HG03469 (cell line): ENCODE measurements around the gene PIP5KL1.

Experiments used
- ATAC-seq: cut with Tn5 transposase; IDR thresholded peaks from one replicate; pipeline ENCODE4 v1.9.1; 2021; ENCODE audit warnings: mild to moderate bottlenecking, moderate library complexity, moderate number of reproducible peaks; ENCODE audit not compliant: unreplicated experiment

PIP5KL1 gene

DNA sequence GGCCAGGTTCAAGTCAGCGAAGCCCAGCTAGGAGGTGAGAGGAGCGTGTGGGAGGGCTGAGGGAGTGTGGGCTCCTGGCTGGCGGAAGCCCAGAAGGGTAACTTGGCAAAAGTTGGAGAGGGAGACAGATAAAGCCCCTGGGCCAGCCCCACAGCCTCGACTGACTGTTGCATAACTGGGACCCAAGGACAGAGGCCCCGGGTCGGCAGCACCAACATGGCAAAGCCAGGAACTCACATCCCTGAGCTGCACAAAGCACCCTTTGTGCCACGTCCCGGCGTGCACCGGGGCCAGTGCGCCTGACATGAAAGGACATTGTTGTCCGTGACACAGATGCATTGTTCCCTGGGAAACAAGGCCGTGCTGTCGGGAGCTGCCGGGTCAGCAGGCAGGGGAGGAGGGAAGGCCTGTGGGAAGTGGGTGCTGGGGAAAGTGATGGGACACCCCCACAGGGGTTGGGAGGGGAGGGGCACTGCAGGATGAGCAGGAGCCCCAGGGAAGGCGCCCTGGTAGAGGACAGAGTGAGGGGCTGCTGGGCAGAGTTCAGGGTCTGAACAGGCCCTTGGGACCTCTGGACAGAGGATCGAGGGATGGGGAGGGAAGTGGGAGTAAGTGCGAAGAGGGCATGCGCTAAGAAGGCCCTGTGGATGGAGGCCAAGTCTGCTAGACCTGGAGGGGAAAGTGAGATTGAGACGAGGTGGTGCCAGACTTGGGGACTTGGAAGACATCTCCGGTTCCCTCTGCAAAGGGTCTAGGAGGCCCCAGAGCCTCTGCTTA, 20.1 kb upstream of the PIP5KL1 start:
- ATAC-seq: no peak

DNA sequence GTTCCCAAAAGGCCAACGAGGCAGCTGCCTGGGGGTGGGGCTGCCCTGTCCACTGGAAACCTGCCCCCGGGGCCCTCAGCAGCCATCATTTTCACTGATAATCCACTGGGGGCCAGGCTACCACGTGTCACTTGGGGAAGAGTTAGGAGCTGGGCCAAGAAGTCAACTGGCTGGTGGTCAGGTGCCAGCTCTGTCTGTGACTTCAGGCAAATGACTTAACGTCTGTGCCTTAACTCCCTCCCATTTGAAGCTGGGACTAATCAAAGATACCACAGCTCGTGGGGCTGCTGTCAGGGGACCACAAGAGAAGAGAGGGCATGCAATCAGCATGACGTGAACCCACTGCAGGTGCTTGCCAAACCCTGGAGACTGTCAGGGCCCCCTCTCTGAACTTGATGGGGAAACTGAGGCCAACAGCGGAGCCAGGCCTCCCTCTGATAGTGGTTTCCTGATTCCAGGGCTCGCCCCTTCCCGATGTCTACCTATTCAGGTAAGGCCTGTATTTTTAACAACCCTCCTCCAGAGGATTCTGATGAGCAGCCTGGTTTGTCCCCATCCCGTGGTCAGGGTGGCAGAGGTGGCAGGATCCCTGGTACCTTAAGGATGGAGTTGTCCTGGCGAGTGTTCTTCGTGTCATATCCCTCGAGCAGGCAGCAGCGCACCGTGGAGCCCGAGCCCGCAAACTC, 19.4 kb upstream of the PIP5KL1 start:
- ATAC-seq: no peak

DNA sequence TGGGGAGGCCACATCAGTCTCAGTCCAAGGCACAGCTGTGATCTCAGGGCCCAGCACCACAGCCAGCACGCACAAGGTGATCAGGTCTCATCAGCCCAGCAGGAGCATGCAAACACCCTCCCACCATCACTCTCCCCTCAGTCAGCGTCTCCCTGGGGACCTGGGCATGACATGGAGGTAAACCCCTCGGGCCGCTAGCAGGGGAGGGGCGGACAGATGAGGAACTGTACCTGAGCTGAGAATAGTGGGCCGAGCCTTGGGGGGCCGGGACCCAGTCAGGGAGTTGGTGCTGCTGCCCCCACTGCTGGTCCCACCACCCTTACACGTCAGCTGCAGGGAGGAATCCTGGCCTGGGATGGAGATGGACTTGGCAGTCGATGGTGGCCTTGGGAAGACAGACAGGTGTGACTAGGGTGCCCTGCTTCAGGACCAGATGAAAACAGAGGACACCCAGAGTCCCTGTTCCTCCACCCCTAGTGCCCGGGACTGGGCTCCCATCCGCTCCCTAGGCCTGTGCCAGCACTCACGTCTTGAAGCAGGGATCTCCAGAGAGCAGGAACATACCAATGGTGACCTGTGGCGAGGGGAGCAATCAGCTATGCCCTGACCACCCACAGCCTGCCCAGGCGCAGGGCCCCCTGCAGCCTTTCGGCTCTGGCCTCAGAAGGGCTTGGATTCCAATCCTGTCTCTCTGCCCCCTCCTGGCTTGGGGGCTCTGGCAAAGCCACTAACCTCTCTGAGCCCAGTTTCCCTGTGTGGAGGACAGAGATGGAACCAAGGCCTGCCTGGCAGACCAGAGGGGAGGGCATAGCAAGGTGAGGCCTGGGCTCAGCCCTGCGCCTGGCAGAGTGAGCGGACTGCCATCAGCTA, 17.5 kb upstream of the PIP5KL1 start:
- ATAC-seq: no peak

DNA sequence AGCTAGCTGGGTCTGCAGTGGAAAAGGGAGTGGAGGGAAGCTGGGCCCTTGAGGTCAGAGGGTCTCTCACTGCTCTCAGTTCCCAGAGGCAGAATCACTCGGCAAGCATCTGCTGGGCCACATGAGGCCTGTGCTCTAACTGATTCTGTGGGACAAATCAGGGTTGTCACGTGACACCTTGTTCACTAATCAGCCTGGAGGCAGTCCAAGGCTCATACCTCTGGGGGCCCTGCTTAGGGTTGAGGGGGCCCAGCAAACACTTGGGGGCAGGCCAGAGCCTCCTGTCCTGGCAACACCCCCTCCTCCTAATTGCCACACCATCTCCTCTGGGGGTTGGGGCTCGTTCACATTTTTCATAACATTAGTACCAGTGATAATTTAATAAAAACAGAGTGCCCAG, 16.2 kb upstream of the PIP5KL1 start:
- ATAC-seq: no peak

DNA sequence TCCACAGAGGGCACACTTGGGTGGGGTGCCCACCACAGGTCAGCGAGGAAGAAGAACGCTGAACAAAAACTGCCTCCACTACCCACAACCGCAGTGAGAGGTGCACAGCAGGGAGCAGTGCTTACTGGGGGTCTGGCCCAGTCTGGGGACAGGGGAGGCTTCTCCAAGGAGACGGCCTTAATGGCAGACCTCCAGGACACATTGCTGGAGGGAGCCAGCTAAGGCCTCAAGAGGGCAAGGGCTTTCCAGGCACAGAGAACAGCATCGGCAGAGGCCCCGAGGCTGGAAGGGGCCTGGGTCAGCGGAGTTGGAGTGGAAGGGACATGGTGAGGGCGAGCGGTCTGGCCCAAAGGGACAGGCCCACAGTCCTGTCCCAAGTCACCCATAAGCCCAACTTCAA, 15.4 kb upstream of the PIP5KL1 start:
- no peak for ATAC-seq

DNA sequence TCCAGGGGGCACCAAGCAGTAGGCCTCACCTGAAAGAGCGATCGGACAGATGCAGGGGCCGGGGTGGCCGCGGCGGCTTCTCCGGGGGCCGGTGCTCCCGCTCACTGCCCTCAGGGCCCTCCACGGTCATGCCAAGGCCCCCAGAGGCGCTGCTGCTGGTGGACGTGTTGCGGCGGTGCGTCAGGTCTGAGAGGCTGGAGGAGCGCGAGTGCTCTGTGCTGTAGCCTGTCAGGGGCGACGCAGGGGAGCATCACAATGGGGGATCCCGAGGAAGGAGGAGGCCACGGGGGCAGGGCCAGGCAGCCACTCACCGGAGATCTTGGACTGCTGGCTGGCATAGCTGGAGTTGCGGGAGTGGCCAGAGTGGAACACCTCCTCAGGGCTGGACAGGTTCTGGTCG, 14.8 kb upstream of the PIP5KL1 start:
- ATAC-seq: no peak

DNA sequence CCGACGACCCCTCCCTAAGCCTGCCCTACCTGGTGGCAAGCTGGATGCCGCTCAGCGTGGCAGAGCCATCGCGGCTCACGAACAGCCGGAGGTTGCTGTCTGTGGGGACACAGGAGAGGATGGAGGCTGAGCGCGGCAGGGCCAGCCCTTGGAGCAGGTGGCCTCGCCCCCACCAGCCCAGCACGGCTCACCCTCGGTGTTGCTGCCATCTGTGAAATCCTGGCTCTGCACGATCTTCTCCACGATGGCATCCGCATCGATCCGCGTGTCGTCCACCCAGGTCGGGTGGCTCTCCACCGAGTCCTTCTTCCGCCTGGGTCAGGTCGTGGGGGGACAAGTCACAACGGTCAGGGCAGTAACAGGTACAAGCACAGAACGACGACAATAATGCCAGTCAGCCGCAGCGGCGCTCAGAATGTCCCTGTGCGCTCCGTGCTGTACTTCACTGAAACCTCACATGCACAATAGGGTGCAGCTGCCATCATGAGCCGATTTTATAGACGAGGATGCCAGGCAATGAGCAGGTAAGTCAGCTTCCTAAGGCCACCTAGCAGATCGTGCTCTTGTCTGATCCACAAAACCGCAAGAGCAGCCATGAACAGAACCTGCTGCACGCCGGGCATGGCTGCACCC, 14.1 kb upstream of the PIP5KL1 start:
- no peak for ATAC-seq

DNA sequence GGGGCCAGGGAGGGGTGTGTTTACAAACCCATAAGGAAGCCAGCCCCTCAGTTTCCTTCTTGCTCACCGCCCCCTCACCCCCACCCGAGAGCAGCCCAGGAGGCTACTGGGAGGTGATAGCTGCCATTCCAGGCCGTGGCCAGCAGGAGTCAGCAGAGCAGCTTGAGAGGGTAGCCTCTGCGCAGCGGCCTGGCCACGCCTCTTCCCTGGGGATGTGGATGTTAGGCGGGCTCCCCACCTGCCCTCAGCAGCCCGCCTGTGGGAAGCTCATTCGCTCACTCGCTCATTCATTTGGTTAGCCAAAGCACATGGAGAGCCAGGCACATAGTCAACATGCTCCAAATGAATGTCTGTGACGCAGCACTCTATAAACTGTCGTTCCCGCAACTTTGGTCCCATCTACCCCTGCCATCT, 13.2 kb upstream of the PIP5KL1 start:
- no peak for ATAC-seq

DNA sequence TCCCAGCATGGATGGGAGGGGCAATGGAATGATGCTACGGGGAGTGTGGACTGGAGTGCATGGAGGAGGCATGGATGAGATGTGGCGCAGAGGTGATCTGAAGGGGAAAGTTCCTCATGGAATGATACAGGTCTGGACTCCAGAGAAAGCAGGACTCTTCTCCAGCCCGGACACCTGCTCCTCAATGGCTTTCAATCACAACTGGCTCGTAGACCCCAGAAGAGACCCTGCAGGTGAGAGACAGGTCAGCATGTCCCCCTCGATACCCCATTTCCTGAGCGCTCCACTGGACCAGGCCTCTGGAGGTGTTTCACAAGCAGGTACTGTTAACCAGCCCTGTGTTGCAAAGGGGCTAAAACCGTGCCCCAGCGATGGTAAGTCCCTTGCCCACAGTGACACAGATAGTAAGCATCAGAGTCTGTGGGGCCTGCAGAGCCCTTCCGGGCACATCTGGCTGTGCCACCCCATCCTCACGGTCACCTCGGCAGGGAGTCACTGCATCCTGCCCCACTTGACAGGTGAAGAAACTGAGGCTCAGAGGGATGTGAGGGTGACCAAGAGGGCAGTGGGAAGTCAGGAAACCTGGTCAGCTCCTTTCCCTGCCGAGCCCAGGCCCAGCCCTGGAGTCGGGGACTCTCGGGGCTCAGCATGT, 12.6 kb upstream of the PIP5KL1 start:
- no peak for ATAC-seq

DNA sequence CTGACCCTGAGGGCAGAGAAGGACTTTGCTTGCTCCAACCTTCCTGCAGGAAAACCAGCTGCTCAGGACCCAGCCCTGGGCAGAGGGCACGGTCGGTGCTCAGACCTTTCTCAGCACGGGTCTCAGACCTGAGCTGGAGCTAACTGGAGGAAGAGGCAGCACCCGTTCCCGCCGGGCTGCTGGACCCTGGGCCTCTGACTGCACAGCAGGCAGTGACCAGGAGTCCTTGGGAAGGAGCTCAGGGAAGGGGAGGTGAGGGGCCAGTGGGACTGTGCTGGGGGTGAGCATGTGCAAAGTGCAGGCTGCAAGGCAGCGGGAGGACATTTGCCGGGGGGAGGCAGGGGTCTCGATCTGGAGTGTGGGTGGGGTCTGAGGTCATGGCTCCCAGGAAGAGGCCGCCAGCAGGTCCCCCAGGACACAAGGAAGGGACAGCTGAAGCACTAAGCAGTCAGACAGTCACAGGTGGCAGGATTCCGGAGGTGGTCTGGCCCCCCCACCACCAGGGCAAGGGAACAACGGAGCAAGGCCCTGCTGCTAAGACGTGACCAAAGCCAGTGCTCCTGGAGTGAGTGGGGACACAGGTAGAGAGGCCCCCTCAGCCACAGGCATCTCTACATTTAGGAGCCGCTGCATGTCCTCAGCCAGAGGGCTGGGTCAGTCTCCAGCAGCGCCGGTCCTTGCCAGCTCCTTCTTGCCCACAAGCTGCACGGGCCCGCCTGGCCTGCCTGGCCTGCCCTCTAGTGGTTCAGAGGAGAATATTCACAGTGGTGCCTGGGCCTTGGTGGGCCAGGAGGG, 11.8 kb upstream of the PIP5KL1 start:
- no peak for ATAC-seq

DNA sequence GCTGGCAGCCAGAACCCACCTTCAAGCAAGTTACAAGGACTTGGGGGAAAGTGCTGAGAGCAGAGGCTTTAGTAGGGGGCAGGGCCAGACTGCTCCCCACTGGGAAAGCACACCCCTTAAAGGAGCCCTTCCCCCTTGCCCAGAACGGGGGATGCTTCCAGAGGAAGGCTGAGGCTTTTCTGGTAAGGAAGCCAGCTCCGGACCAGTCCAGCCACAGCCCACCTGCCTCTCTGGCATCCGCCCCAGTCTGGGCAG, 11.3 kb upstream of the PIP5KL1 start:
- ATAC-seq: no peak

DNA sequence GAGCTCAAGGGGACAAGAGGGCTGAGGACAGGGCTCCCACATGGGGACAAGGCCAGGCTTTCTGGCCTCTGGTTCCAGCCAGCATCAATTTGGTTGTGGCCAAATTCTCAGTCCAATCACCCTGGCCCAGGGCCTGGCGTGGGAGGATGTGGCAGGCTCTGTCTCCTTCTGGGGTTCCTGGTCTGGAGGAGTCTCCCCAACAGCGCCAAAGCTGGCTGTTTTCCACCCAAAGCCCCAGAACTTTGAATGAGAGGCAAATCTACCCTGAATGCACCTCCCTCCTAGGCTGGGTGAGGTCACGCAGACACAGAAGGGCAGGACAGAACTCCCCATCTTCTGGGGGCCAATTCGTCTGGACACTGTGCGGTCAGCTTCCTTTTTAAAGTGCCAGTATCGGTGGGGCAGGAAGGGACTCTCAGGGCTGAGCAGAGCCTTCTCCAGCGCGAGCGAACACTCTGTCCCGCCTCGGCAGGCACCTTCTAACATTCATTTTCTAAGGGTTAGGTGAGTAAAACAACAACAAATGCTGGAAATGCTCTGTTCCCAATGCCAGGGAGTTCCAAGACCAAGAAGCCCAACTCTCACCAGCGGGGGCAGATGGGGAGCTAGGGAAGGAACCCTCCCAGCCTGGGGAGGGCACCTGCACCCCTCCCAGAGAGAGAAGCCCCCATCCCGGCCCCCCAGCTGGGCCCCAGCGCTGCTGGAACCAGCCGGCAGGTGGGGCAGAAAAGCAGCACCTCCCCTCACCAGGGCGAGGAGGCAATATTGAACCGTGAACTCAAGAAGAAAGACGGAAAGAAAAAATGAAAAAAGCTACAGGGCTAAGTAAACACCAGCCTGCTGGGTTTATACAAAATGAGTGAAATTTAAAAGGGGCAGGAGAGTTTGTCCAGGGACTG, 10.7 kb upstream of the PIP5KL1 start:
- ATAC-seq: no peak

DNA sequence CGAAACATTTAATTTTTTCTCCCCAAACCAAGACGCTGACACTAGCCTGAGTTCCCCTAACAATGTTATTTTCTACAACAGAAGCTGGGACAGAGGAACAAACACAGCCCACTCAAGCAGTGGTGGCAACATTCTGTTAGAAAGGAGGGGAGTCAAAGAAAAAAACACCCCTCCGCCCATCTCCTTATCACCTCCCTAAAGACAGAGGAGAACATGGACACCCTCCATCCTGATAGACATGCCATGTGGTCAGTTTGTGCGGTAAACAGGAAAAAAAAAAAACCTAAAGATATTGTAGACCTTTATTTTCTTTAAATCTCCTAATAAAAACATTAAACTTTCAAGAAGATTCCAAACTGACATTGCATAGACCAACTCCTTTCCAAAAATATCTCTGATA, 10.0 kb upstream of the PIP5KL1 start:
- ATAC-seq: no peak

DNA sequence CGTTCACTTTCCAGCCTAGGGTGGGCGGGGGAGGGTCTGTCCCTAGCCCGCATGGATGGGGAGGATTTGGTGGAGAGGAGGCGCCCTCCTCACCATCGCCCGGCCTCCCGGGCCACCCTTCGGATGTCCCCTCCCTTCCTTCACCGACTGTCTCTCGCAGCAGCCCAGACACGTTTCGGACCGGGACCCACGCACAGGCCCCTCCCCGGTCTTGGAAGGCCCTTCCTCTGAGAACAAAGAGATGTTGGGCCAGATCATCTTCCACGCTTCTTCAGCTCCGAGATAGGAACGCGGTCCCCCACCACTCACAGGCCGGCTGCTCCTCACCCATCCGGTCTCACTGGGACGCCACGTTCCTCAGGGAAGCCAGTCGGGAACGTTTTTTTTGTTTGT, 7.7 kb upstream of the PIP5KL1 start:
- no peak for ATAC-seq

DNA sequence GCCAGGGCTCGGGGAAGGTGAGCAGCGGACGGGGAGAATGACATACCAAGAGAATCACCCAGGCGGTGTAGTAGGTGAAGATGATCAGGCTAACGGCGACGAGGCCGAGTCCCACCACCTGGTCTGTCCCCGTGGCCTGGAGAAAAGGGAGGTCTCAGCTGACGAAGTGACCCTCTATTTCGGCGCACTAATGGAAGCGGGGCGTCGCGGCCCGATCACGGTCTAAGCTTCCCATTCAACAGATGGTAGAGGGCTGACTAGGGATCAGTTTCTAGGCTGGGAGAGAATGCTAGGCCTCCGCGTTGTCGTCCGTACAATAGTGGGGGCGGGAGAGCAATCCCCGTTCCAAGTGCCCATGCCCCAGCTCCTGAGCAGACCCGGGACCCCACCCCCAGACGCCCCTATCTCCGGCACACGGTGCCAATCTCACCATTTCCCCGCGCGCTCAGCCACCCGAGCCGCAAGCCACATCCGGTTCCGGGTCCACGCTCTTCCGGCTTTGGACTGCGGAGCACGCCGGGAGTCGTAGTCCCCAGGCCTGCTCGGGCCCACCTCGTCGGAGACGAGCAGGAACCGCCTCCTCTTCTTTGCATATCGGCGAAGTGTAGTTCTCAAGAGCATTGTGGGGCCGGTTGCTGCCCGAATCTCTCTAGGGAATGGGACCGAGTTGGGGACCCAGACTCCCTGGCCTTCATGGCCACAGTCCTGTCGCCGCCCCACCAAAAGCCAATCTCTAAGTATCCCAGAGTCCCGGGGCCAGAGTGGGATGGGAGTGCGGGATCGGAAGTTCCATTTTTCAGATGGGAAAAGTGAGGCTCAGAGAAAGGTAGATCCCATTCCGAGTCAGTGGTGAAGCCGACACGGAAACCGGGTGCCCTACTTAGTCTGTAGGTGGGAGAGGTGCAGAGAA, 7.1 kb upstream of the PIP5KL1 start, which contains the start of gene DPM2:
TSS of gene DPM2 (minus strand) at position 467 of the 910 bp plus-strand sequence. CDS start at position 433, 34 bp downstream.
- peak; percentile 68 for ATAC-seq

DNA sequence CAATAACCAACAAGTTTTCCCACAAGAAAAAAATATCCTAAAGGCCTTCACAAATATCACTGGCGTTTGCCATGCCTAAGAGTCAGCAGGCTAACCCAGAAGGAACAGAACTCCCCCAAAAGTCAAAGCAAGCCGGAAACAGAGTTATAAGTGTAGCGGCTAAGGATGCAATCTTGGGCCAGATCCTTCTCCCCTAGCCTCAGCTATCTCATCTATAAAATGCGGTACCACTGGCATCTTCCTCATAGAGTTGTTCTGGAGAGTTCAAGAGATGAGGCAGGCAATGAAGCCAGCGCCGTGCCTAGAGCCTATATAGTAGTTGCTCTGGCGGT, 6.4 kb upstream of the PIP5KL1 start:
- ATAC-seq: no peak

DNA sequence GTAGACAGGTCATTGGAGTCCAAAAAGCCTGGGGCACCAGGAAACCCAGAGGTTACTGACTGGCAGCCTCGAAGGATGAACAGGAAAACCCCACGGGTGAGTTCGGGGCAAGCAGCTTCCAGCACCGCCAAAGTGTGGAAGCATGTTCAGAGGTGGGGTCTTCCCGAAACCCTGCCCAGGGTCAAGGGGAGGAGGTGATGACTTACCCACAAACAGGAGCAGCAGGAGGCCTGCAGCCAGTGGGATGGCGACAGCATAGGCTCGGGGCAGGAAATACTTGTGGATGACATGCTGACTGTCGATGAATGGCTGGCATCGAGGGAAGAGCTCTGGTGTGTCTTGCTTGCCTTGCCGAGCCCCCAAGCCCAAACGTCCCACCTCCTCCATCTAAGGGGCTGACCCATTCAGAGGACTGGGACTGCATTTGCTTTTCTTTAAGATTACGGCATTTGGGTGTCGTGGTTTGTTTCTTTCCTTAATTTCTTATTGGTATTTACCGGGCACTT, 5.8 kb upstream of the PIP5KL1 start:
- no peak for ATAC-seq

DNA sequence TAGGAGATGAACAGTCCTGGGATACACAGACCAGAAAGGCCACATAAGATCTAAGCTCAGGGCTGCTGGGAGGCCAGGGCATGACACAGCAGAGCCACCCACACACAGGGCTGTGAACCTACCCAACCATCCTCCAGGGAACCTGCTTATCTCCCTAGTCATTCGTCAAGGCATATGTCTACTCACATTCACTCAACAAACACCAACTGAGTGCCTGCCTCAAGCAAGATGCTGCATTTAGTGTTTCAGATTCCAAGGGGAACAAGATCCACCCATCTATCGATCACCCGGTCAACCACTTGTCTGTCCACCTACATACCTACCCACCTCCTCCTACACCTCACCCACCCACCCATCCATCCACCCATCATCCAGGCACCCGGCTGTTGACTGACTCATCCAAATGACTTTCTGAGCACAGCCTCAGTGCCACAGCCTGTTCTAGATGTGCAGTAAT, 5.2 kb upstream of the PIP5KL1 start:
- no peak for ATAC-seq
